Loucy (cell line): ENCODE measurements around the gene TTLL13.
A peak's percentile ranks its signal among the peaks of the same experiment; 100 is the strongest.

Experiments
- H2AFZ ChIP-seq: fragments of 200-600 bp; sonication (generic); 2 replicates; pipeline ENCODE4 v1.6.0; 2016; ENCODE audit warnings: antibody characterized with exemption, mild to moderate bottlenecking, low read length, moderate library complexity
- H3F3A ChIP-seq: fragments of 200-600 bp; 2 replicates; pipeline ENCODE4 v1.6.0; 2016; ENCODE audit warnings: antibody characterized with exemption, low read depth, mild to moderate bottlenecking
- H3K27me3 ChIP-seq: fragments of 200-600 bp; sonication (generic); 2 replicates; pipeline ENCODE4 v1.6.1; 2014; ENCODE audit warnings: low read length, mild to moderate bottlenecking; ENCODE audit not compliant: insufficient read depth, poor library complexity, severe bottlenecking
- H3K36me3 ChIP-seq: fragments of 200-600 bp; sonication (generic); 2 replicates; pipeline ENCODE4 v1.6.1; 2016; ENCODE audit warnings: low read length; ENCODE audit not compliant: insufficient read depth
- H3K4me1 ChIP-seq: fragments of 200-600 bp; sonication (generic); 2 replicates; pipeline ENCODE4 v1.5.1; 2014; ENCODE audit warnings: low read length, mild to moderate bottlenecking; ENCODE audit not compliant: insufficient read depth, poor library complexity, severe bottlenecking
- H3K4me2 ChIP-seq: fragments of 200-600 bp; sonication (generic); 2 replicates; pipeline ENCODE4 v1.6.0; 2014; ENCODE audit warnings: antibody characterized with exemption, low read length, low read depth, mild to moderate bottlenecking; ENCODE audit not compliant: poor library complexity, severe bottlenecking
- H3K4me3 ChIP-seq: fragments of 200-600 bp; sonication (generic); 2 replicates; pipeline ENCODE4 v1.5.1; 2014; ENCODE audit warnings: low read length, mild to moderate bottlenecking, mixed read lengths; ENCODE audit not compliant: poor library complexity, severe bottlenecking
- H3K79me2 ChIP-seq: fragments of 200-600 bp; sonication (generic); 2 replicates; pipeline ENCODE4 v1.6.1; 2014; ENCODE audit warnings: low read length; ENCODE audit not compliant: insufficient read depth
- H3K9ac ChIP-seq: fragments of 200-600 bp; sonication (generic); 2 replicates; pipeline ENCODE4 v1.6.0; 2014; ENCODE audit warnings: mild to moderate bottlenecking, low read depth, low read length, moderate library complexity; ENCODE audit not compliant: poor library complexity, severe bottlenecking
- H3K9me2 ChIP-seq: fragments of 200-600 bp; sonication (generic); replicated peaks from 2 replicates; pipeline ENCODE4 v1.6.1; 2016; ENCODE audit warnings: low read depth, low read length, mixed read lengths
- H3K9me3 ChIP-seq: fragments of 200-600 bp; sonication (generic); 2 replicates; pipeline ENCODE4 v1.6.1; 2014; ENCODE audit warnings: mild to moderate bottlenecking, antibody characterized with exemption, low read length, low read depth; ENCODE audit not compliant: insufficient read depth
- H4K20me1 ChIP-seq: fragments of 200-600 bp; sonication (generic); 2 replicates; pipeline ENCODE4 v1.6.0; 2014; ENCODE audit warnings: antibody characterized with exemption, low read length, mild to moderate bottlenecking; ENCODE audit not compliant: insufficient read depth, poor library complexity, severe bottlenecking
- CTCF ChIP-seq: fragments of 200-600 bp; sonication (generic); conservative IDR thresholded peaks from 2 replicates; pipeline ENCODE4 v1.5.1; 2014; ENCODE audit warnings: mild to moderate bottlenecking, antibody characterized with exemption, low read length
- EZH2phosphoT487 ChIP-seq: fragments of 200-600 bp; IDR thresholded peaks from 2 replicates; pipeline ENCODE4 v1.6.1; 2018; ENCODE audit warnings: antibody characterized with exemption, mild to moderate bottlenecking, moderate library complexity, borderline replicate concordance

The TTLL13 gene

GRCh38 chr15:90205886-90206285, 43.5 kb upstream of the TTLL13 start:
- H4K20me1 ChIP-seq, result peaks cover 13% of the 10 kb centered on the region
- no peak for TF ChIP-seq CTCF
- no peak for TF ChIP-seq EZH2phosphoT487
- no peaks in the 10 kb centered on the region for H3F3A ChIP-seq
- H3K9me3 ChIP-seq, result no peaks in the 10 kb centered on the region
- H3K9me2 ChIP-seq, result no peaks in the 10 kb centered on the region
- no peaks in the 10 kb centered on the region for H3K27me3 ChIP-seq
- peaks cover 46% of the 10 kb centered on the region for H3K4me1 ChIP-seq
- H3K36me3 ChIP-seq, result no peaks in the 10 kb centered on the region
- no peak overlapping the region for H3K9ac ChIP-seq
- H3K4me2 ChIP-seq, result peak overlapping the region; percentile 91
- H2AFZ ChIP-seq, result no peak overlapping the region
- peaks cover 68% of the 10 kb centered on the region for H3K79me2 ChIP-seq
- peak overlapping the region; percentile 30 for H3K4me3 ChIP-seq

GRCh38 chr15:90207252-90207651, 42.1 kb upstream of the TTLL13 start:
- no peak for TF ChIP-seq CTCF
- TF ChIP-seq EZH2phosphoT487, result no peak
- Histone ChIP-seq H3K4me1 (peaks cover 48% of the 10 kb centered on the region), H3K9me3 (no peaks in the 10 kb centered on the region), H4K20me1 (peaks cover 9% of the 10 kb centered on the region), H3F3A (no peaks in the 10 kb centered on the region), H3K79me2 (peaks cover 67% of the 10 kb centered on the region; the same call in 1 of the 2 replicates), H3K9me2 (no peaks in the 10 kb centered on the region), H2AFZ (no peak overlapping the region), H3K4me2 (no peak overlapping the region), H3K9ac (no peak overlapping the region), H3K36me3 (no peaks in the 10 kb centered on the region), H3K27me3 (no peaks in the 10 kb centered on the region), H3K4me3 (no peak overlapping the region)

GRCh38 chr15:90208356-90208755, 41.0 kb upstream of the TTLL13 start:
- Histone ChIP-seq H3F3A (no peaks in the 10 kb centered on the region), H3K9me2 (no peaks in the 10 kb centered on the region), H4K20me1 (peaks cover 7% of the 10 kb centered on the region), H3K4me2 (no peak overlapping the region), H3K79me2 (peaks cover 62% of the 10 kb centered on the region; the same call in 1 of the 2 replicates), H3K36me3 (no peaks in the 10 kb centered on the region), H3K4me1 (peaks cover 37% of the 10 kb centered on the region), H3K27me3 (no peaks in the 10 kb centered on the region), H3K9ac (no peak overlapping the region), H3K9me3 (no peaks in the 10 kb centered on the region), H3K4me3 (no peak overlapping the region), H2AFZ (no peak overlapping the region)
- no peak for TF ChIP-seq CTCF
- TF ChIP-seq EZH2phosphoT487, result no peak
